HuH-7 (cell line): ENCODE data around the gene CAMK1D.

ENCODE experiments used
- DNase-seq: peaks from one replicate; pipeline ENCODE4 v3.0.0; 2011; ENCODE audit warnings: low spot score

Gene CAMK1D

DNA sequence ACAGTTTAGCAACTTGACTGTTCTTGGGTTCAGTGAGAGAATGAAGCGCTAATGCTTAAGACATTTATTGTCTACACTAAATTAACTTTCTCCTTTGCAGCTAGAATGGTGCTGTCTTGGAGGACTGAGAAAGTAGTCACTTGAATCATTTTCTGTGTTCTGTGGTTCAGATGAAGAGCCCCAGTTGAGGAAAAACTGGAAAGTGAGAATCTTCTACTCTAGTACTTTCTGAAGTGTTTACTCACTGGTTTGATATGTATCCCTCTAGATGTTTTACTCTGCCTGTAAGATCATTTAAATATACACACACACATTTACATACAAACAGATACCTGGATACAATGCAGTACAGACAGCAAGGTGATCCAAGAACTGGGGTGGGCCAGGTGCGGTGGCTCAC, 308.1 kb downstream of the CAMK1D start:
- DNase-seq = no peak

DNA sequence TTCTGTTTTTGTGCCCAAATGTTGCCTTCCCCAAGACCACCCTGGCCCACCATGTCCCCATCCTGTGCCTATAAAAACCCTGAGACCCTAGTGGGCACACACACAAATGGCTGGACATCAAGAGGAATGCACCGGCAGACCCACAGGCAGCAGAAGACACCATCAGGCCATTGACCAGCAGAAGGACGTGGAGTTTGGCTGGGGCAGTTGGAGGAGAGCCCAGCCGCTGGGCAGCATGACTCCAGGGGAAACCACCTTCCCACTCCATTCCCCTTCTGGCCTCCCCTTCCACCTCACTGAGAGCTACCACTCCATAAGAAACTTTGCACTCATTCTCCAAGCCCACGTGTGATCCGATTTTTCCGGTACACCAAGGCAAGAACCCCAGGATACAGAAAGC, 309.2 kb downstream of the CAMK1D start:
- DNase-seq = no peak

- no peak for DNase-seq
Observed at GRCh38 chr10:12659706-12660105, 310.4 kb downstream of the CAMK1D start.

DNA sequence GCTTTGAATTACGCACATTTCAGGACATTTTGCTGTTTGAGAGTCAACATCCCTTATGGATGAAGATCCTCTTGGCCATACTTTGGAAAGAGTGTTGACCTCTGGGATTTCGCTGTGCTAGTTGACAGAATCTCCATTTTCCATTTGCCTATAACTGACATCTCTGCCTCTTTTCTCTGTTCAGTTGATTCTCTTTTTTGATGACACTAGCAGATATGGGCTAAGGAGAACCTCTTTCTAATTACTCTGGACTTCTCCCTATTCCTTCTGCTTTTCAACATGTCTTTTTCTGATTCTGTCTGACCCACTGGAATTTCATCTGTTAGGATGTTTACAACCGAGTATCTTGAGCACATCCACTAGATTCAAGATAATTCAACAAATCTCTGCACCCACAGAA, 311.5 kb downstream of the CAMK1D start:
- no peak for DNase-seq

DNA sequence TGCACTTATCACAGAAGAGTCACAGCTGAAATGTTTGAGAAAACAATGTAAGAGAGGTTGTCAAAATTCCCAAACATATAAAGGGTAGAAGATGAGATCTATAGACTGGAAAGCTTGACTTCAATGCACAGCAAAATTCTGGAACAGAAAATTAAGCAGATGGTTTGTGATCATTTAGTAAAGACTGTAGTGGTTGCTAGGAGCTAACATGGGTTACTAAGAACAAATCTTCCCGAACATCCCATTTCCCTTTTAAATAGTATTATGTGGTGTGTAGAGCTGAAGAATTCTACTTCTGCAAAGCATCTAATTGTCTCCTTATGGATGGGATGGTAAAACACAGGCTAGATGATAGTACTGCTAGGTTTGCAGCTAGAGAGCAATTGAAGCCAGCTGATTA, 312.3 kb downstream of the CAMK1D start:
- DNase-seq = no peak

DNA sequence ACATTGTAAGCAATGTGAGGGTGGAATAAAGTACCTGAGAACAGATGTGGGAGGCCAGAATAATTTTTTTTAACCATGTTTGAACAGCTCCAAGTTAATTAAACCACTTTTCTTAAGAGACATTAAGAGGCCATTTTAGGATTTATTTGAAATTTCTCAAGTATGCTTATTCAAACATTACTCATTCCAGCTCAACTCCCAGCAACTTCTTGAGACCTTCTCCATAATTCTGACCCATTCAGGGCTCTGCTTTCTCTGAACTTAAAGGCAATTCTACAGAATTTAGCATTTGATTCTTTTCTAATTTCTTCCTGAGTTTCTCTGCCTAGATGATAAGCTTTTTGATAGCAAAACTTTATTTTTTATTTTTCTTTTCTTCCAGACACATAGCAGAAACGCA, 314.5 kb downstream of the CAMK1D start:
- no peak for DNase-seq

- no peak for DNase-seq
Observed at GRCh38 chr10:12665501-12665900, 316.2 kb downstream of the CAMK1D start.

- DNase-seq = no peak
Observed at GRCh38 chr10:12667052-12667451, 317.7 kb downstream of the CAMK1D start.

DNA sequence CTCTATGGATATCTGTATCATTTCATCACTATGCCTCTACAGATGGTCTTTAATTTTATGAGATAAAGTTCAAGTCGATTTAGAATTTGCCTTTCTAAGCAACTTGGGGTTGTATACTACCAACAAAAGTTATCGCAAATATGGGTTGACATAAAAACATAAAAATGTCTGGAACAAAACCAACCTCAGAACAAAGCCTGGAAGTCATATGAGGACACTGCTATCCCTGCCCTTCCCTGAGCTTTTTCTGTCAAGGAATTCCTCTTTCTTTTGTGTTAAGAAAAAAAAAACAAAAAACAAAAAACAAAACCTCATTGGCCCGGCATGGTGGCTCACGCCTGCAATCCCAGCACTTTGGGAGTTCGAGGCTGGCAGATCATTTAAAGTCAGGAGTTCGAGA, 319.3 kb downstream of the CAMK1D start:
- DNase-seq = no peak

DNA sequence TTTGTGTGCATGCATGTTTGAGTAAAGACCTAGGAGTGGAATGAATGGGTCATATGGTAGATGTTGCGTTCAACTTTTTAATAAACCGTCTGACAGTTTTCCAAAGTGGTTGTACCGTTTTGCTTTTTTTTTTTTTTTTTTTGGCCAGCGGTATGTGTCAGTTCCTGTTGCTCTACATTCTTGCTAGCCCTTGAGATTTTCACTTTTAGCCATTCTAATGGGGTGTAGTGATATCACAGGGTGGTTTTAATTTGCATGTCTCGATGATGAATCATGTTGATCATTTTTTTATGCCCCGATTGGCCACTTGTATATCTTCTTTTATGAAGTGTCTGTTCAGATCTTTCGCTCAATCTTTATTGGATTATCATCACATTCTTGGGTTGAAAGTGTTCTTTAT, 320.7 kb downstream of the CAMK1D start:
- DNase-seq = no peak

DNA sequence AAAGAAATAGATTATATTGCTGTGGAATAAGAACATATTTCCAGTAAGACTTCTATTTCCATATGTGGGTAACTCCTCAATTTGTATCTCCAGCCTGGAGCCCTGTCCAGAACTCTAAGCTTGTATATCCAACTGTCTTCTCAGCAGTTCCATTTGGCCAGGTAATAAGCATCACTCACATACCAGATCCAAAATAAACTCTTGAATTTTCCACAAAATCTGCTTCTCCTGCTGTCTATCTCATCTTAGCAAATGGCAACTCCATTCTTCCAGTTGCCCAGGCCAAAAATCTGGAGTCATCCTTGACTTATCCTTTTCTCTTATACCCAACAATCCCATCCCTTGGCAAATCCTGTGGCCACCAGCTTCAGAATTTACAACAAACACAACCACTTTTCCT, 325.8 kb downstream of the CAMK1D start:
- DNase-seq = no peak

DNA sequence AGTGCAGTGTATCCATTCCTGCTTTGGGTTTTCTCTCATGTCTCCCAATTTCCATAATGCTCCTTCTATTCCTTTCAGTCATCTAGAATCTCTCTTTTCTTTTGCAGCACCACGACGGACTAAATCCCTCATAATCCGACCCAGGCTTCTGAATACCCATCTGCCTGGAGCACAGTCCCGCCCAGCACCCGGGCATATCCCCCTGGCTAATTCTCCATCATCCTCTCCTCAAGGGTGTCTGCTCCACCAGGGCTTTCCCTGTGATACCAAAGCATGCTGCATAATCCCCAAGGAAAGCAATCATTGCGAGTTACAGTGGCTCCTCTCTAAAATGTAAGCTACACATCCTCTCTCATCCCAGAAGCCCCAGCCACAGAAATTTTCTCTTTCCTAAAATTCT, 330.3 kb downstream of the CAMK1D start:
- DNase-seq = no peak

DNA sequence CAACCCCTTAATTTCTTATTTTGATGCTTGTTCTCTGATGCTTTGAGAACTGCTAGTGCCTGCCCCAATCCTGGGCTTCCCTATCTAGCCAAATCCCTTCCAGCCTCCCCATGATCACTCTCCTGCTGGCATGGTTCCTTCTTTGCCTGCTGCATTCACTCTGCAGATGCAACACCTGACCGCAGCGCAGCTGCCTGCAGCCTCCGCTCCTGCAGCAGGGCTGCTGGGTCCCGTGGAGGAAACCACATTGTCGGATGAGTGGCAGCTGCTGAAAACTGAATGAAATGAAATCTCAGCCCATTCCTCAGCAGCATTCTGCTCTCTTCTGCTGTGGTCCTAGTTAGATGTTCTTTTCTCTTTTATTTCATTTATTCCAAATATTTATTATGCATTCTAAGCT, 331.9 kb downstream of the CAMK1D start:
- no peak for DNase-seq

DNA sequence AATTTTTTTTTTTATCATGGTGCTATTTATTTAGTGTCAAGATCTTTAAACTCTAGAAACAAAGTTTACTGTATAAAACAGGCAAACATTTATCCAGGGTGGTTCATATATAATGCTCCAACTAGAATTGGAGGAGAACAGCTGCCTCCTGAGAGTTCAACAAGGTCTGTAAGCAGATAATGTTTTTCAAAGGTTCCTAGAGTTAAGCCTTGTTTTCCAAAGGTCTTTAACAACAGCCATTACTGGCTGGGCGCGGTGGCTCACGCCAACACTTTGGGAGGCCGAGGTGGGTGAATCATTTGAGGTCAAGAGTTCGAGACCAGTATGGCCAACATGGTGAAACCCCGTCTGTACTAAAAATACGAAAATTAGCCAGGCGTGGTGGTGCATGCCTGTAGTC, 335.4 kb downstream of the CAMK1D start:
- no peak for DNase-seq

DNA sequence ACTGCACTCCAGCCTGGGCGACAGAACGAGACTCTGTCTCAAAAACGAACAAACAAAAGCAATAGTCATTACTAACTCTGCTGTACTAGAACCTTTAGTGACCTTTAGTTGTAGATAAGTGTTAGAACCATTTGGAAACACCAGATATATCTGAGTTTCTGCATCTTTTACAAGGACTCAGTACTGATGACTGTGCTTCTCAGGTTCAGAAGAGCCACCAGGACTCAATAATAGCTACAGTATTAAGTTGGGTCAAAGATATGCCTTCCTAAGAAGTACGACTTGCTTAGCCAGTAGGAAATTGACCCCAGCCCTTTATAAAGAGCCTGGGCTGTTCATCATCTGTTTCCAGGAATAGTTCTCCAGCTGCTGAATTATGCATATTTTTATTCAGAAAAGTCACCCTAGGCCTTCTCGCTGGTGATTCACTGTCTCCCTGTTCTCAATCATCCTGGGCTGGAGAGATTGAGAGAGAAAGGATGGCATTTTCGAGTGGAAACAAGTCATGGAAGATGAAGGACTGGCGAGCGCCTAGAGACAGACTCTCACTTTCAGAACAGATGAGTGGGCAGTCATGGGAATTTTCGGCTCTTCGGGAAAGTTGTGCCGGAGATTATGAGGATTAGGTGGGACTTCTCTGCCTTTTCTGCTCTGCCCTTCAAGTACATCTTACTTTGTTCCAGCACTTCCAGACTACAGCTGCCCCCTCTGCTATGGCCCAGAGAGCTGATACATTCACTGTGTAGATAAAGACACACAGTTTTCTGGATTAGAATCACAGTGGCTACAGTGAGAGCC, 336.1 kb downstream of the CAMK1D start:
- DNase-seq = no peak

DNA sequence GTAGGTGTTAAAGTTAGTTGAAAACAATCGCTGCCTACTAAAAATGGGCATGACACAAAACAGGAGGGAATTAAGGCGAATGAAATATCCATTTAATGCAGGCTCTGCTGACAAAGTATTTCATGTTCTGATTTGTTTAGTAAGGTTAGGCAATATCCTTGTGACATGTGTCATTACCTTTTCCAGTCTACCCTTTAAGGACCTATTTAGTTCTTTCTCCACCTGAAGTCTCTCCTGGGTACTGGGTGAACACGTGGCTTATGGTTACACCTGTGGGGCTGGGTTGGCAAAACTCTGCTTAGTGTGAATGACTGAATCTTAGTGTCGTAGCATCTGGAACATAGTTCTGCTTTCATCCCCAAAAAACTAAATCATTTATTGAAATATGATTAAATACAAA, 338.6 kb downstream of the CAMK1D start:
- no peak for DNase-seq

- no peak for DNase-seq
Observed at GRCh38 chr10:12689893-12690292, 340.5 kb downstream of the CAMK1D start.

GRCh38 chr10:12690525-12691126, 341.3 kb downstream of the CAMK1D start:
- no peak for DNase-seq

GRCh38 chr10:12691596-12691995, 342.2 kb downstream of the CAMK1D start:
- no peak for DNase-seq

GRCh38 chr10:12697764-12698163, 348.4 kb downstream of the CAMK1D start:
- DNase-seq = no peak

GRCh38 chr10:12699258-12699700, 349.9 kb downstream of the CAMK1D start:
- DNase-seq = no peak

- DNase-seq = no peak
Observed at GRCh38 chr10:12699781-12700556, 350.6 kb downstream of the CAMK1D start.

DNA sequence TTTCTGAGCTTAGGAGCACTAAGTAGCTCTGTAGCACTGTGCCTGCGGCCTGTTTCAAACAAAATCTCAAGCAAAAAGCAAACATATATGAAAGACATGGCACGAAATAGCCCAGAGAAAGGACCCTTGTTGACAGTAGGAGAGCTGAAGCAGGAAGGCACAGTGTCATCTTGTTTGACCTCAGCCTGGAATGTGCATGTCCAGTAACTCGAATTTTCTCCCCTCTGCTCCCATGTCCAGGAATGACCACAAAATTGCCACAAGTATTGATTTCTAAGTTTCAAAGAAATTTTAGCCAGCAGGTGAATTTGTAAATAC, 351.2 kb downstream of the CAMK1D start:
- DNase-seq = no peak
